Cerebellar cortex (tissue), 1 donor: ENCODE data around the gene APOBEC3B.
"Not testable (repeated sequence)": the region's sequence is repeated elsewhere in the genome, so short reads cannot be mapped to it uniquely, and the experiment has no call there.

ENCODE experiments used
- DNase-seq: peaks from one replicate; pipeline ENCODE4 v3.0.0-alpha.2; 2015; ENCODE audit warnings: low spot score

The APOBEC3B gene

DNA sequence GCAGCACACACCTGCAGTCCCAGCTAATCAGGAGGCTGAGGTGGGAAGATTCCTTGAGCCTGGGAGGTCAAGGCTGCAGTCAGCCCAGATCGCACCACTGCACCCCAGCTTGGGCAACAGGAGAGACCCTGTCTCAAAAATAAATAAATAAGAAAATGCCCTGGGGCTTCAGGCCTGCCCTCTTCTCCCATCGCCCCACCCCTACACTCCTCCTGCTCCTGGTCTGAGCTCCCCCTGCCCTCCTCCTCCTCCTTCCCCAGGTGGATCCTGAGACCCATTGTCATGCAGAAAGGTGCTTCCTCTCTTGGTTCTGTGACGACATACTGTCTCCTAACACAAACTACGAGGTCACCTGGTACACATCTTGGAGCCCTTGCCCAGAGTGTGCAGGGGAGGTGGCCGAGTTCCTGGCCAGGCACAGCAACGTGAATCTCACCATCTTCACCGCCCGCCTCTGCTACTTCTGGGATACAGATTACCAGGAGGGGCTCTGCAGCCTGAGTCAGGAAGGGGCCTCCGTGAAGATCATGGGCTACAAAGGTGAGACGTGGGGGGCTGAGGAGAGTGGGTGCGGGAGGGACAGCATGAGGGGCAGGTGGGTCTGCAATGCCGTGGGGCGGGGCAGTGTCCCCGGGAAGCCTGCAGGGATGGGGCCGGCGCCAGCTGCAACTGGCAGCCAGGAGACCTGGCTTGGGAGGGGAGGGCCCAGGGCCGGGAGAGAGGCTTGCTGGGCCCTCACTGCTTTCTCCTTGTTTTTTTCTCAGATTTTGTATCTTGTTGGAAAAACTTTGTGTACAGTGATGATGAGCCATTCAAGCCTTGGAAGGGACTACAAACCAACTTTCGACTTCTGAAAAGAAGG is 49.5 kb downstream of the APOBEC3B start:
- not testable (repeated sequence) for DNase-seq

DNA sequence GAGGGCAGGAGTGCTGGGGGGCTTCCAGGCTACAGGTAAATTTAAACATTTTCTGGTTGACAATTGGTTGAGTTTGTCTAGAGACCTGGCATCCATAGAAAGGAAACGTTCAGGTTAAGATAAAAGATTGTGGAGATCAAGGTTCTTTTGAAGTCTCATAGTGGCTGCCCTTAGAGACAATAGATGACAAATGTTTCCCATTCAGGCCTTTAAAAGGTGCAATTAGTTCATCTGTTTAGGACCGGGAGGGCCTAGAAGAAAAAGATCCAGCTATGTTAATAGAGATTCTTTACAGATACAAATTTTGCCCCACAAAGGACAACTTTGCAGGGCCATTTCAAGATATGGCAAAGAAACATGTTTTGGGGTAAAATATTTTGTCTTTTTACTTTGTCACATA is 54.9 kb downstream of the APOBEC3B start:
- DNase-seq = not testable (repeated sequence)

DNA sequence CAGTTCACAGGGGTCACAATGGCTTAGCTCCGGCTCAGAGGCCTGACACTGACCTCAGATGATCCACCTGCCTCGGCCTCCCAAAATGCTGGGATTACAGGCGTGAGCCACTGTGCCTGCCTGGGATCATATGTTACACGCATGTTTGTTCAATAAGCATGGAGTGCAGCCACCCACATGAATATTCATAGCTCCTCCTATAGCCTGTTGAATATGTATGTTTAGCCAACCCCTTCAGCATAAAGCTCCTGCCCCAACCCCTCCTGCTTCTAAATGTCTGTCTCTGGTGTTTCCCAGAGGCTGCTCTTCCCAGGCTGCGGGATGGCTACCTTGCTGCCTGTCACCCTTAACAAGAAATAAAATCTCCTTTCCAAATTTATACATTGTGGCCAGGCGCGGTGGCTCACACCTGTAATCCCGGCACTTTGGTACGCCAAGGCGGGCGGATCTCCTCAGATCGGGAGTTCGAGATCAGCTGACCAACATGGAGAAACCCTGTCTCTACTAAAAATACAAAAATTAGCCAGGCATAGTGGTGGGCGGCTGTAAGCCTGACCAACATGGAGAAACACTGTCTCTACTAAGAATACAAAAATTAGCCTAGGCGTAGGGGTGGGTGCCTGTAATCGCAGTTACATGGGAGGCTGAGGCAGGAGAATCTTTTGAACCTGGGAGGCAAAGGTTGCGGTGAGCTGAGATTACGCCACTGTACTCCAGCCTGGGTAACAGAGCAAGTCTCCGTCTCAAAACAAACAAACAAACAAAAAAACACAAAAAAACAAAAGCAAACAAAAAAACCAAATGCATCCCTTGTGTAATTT is 57.4 kb downstream of the APOBEC3B start:
- DNase-seq = no peak

DNA sequence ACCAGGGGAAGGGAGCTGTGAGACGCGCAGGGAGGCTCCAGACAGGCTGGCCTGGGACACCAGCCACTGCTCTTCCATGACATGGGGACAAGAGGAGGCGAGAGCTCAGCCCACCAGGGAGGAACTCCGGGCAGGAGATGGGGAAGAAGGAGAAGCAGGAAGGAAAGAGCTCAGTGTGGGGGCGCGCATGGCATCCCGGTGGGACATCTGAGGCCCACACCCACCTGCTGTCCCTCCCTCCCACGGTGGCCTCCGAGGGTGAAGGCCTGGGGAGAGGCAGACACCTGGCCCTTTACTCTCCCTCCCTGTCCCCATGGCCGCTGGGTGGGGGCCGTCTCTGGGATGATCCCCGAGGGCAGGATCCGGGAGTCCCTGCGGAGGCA is 58.0 kb downstream of the APOBEC3B start:
- DNase-seq = not testable (repeated sequence)

DNA sequence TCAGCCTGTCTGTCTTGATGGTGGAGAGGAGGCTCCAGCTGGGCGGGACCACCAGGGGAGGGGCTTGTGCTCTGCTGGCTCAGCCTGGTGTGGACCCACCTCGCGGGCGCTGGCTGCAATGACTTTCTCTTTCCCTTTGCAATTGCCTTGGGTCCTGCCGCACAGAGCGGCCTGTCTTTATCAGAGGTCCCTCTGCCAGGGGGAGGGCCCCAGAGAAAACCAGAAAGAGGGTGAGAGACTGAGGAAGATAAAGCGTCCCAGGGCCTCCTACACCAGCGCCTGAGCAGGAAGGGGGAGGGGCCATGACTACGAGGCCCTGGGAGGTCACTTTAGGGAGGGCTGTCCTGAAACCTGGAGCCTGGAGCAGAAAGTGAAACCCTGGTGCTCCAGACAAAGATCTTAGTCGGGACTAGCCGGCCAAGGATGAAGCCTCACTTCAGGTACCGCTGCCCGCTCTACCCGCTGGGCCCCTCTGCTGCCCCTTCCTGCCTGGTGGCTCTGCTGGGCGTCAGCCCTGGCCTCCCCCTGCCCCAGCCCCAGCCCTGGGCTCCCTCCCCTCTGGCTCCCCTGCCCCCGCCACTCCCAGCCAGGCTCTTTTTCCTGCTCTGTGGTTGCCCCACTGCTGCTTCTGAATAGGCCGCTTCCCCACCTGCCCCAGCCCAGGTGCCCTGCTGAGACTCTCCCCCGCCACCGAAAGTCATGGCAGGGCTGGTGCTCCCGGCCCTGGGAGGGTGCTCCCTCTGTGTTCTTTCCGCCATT is 58.6 kb downstream of the APOBEC3B start, which contains the start of gene APOBEC3F:
APOBEC3F (plus strand) TSS at position 327 of the 759 bp plus-strand sequence; CDS start at position 424, 97 bp downstream.
- DNase-seq = peak; percentile 31

DNA sequence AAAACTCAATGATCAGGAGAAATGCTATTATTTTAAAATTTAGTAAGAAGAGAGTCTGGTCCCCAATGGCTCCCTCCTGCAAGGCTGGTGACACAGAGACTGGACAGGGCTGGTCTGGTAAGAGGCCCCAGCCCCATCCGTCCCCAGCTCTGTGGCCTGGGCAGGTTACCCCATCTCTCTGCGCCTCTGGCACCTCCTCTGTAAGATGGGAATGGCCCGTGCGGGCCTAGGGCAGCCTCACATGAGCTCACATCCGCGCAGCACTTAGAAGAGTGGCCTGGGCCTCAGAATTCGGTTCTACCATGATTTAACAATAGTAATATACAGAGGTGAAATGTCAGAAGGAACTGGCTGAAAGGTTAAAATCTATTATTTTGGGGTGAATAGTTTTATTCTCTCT is 59.8 kb downstream of the APOBEC3B start:
- DNase-seq = no peak
